Ishikawa (cell line): ENCODE data around the gene HAND1.
A peak's percentile ranks its signal among the peaks of the same experiment; 100 is the strongest.

Experiments used
- CEBPB ChIP-seq: IDR thresholded peaks from 2 replicates; pipeline ENCODE4 v1.6.1; 2012
- CREB1 ChIP-seq: IDR thresholded peaks from 2 replicates; pipeline ENCODE4 v1.6.1; 2012; ENCODE audit warnings: low read depth
- EGR1 ChIP-seq: IDR thresholded peaks from 2 replicates; pipeline ENCODE4 v1.6.1; 2012
- EP300 ChIP-seq: IDR thresholded peaks from 2 replicates; pipeline ENCODE4 v1.6.1; 2012; ENCODE audit warnings: borderline replicate concordance
- FOXM1 ChIP-seq: IDR thresholded peaks from 2 replicates; pipeline ENCODE4 v1.6.1; 2012; ENCODE audit warnings: low read depth, borderline replicate concordance
- NFIC ChIP-seq: IDR thresholded peaks from 2 replicates; pipeline ENCODE4 v1.6.1; 2012
- RAD21 ChIP-seq: IDR thresholded peaks from 2 replicates; pipeline ENCODE4 v1.6.1; 2012; ENCODE audit warnings: low read depth
- TAF1 ChIP-seq: IDR thresholded peaks from 2 replicates; pipeline ENCODE4 v1.6.1; 2012; ENCODE audit warnings: low read depth, mild to moderate bottlenecking
- TCF12 ChIP-seq: IDR thresholded peaks from 2 replicates; pipeline ENCODE4 v1.6.1; 2012; ENCODE audit warnings: low read depth
- TEAD4 ChIP-seq: IDR thresholded peaks from 2 replicates; pipeline ENCODE4 v1.6.1; 2012
- YY1 ChIP-seq: IDR thresholded peaks from 2 replicates; pipeline ENCODE4 v1.6.1; 2012; ENCODE audit warnings: low read depth
- ZBTB7A ChIP-seq: IDR thresholded peaks from 2 replicates; pipeline ENCODE4 v1.6.1; 2012; ENCODE audit warnings: low read depth
- TF ChIP-seq, protein P1 (sequence below): IDR thresholded peaks from 2 replicates; pipeline ENCODE4 v1.6.1; 2012; ENCODE audit warnings: low read depth, mild to moderate bottlenecking
- TF ChIP-seq, protein P2 (sequence below): IDR thresholded peaks from 2 replicates; pipeline ENCODE4 v1.6.1; 2012
- TF ChIP-seq, protein P3 (sequence below): IDR thresholded peaks from 2 replicates; pipeline ENCODE4 v1.6.1; 2012

HAND1 gene

DNA sequence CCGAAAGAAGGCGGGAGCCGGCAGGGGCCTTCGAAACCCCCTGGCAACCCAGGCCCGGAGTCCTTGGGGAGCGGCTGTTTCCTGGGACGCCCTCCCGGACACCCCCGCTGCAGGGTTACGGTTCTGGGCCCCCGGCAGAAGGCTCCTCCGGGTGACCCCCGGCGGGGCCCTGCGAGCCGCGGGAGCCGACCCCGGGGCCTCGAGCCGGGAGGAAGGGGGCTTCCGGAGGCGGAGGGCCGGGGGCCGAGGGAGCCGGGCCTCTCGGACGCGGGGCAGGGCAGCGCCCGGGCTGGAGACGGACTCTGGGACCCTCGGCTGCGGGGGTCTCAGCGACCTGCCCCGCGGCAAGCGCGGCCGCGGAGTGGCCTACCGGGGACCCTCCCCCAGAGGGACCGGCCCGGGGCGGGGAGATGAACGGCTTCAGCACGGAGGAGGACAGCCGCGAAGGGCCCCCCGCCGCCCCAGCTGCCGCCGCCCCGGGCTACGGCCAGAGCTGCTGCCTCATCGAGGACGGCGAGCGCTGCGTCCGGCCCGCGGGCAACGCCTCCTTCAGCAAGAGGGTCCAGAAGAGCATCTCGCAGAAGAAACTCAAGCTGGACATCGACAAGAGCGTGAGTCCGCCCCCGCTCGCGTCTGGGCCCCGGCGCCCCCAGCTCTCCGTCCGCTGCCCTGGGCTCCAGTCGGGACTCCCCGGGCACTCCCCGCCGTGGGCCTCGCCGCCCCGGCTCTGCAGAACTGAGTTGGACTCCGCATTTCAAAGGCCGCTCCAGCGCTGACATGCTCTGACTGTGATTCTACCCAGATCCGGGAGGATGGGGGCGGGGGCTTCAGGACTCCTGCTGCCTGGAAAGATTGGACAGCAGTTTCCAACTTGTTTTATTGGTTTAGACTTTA lies 31.6 kb downstream of the HAND1 start:
- TF ChIP-seq EP300 (no peak), RAD21 (no peak), TCF12 (no peak), CREB1 (no peak), EGR1 (no peak), ZBTB7A (peak; percentile 82; the same call in 1 of the 2 replicates), NFIC (no peak), YY1 (no peak), TEAD4 (no peak), CEBPB (no peak), TAF1 (no peak), FOXM1 (no peak)
- TF ChIP-seq, protein P1, sequence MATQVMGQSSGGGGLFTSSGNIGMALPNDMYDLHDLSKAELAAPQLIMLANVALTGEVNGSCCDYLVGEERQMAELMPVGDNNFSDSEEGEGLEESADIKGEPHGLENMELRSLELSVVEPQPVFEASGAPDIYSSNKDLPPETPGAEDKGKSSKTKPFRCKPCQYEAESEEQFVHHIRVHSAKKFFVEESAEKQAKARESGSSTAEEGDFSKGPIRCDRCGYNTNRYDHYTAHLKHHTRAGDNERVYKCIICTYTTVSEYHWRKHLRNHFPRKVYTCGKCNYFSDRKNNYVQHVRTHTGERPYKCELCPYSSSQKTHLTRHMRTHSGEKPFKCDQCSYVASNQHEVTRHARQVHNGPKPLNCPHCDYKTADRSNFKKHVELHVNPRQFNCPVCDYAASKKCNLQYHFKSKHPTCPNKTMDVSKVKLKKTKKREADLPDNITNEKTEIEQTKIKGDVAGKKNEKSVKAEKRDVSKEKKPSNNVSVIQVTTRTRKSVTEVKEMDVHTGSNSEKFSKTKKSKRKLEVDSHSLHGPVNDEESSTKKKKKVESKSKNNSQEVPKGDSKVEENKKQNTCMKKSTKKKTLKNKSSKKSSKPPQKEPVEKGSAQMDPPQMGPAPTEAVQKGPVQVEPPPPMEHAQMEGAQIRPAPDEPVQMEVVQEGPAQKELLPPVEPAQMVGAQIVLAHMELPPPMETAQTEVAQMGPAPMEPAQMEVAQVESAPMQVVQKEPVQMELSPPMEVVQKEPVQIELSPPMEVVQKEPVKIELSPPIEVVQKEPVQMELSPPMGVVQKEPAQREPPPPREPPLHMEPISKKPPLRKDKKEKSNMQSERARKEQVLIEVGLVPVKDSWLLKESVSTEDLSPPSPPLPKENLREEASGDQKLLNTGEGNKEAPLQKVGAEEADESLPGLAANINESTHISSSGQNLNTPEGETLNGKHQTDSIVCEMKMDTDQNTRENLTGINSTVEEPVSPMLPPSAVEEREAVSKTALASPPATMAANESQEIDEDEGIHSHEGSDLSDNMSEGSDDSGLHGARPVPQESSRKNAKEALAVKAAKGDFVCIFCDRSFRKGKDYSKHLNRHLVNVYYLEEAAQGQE, result no peak
- TF ChIP-seq, protein P2, sequence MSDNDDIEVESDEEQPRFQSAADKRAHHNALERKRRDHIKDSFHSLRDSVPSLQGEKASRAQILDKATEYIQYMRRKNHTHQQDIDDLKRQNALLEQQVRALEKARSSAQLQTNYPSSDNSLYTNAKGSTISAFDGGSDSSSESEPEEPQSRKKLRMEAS, result 0 out of 2 replicates have a peak, but pooled peaks have one; percentile 9
- TF ChIP-seq, protein P3, sequence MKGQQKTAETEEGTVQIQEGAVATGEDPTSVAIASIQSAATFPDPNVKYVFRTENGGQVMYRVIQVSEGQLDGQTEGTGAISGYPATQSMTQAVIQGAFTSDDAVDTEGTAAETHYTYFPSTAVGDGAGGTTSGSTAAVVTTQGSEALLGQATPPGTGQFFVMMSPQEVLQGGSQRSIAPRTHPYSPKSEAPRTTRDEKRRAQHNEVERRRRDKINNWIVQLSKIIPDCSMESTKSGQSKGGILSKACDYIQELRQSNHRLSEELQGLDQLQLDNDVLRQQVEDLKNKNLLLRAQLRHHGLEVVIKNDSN, result no peak

DNA sequence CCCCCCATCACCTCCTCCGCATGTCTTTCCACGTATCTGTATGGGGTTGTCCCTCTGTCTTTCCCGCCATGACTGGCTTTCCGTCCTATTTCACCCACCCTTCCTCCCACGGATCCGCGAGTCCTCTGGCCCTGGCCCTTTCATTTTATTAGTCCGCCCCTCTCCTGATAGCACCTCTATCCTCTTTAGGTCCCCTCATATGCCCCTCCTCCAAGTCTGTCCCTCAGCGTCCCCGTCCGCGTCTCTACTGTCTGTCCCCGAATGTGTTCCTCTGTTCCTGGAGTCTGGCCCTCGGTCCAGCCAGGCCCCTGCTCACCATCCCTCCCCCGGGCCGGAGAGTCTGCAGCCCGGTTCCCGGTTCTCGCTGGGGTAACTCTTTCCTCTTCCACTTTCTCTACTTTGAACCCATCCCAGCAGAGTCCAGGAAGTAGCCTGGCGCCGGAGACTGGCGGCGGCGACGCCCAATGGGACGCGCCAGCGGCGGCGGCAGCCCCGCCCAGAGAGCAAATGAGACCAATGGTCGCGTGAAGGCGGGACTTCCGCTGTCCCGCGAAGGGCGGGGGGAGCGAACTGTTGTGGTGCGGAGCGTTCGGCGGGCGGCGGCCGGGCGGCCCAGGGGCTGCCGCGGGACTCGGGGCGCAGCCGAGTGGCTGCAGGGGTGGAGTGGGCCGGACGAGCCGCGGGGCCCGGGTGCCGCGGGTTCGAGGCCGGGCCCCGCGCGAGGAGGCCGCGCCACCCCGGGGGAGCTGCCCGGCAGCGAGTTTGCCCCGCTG lies 32.4 kb downstream of the HAND1 start, which contains the start of gene SAP30L:
Gene SAP30L, plus strand, starts transcription at position 576 of the 773 bp plus-strand sequence. CDS start 608 bp downstream, outside the sequence.
- TF ChIP-seq TAF1, result peak; percentile 80
- TF ChIP-seq ZBTB7A, result no peak

DNA sequence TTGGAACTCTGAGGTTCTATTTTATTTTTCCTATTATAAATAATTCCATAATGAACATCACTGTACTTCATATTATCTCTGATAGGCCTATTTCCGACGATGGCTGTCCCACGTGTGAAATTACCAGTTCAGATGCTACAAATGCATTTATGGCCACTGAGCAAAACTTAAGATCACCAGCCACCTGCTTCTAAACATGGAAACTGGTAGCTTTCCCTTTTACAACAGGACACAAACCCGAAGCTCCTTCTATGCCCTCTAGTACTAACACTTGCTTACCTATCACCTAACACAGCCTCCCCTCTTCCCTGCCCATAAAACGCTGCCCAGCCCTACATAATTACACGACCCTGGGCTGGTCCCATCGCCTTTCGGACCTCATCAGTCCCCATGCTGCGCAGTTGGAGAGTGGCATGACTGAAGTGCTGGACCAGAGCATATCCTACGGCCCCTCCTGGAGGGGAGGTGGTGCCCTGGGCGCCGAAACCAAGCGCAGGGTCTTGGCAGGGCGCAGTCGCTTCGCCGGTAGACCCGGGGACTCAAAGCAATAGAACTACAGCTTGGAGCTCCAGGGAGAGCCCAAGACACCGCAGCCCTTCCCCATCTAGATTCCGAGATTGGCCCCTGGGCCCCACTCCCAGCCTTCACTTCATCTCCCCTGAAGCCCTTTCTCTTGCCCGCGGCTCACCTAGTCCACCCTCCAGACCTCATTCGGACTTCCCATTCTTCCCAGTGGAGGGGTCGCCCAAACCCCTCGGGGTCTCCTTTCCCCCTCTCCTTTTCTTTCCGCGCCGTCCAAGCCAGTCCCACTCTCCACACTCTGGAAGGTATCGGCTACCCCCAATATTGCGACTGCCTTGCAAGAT lies 33.2 kb downstream of the HAND1 start:
- TF ChIP-seq ZBTB7A (0 out of 2 replicates have a peak, but pooled peaks have one; percentile 44), RAD21 (no peak)

DNA sequence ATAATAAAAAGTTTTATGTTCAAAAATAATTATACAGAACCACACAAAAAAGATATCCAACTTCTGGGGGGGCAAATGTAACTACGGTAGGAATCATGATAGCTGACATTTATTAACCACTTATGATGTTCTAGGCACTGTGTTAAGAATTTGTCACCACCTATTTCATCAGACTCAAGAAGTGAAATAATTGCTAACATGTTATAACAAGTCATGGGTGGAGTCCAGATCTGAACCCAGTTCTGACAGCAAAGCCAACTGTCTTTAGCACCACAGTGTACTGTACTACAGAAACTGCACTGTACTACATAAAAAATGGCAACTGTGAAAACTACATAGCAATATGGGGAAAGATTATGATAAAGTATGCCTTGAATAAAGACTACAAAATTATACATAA lies 35.2 kb downstream of the HAND1 start:
- TF ChIP-seq YY1, result no peak
- TF ChIP-seq CREB1, result no peak
- TF ChIP-seq TCF12, result no peak
- no peak for TF ChIP-seq EP300
- no peak for TF ChIP-seq FOXM1
- TF ChIP-seq TEAD4, result no peak
- TF ChIP-seq TAF1, result no peak
- TF ChIP-seq, protein P1, result no peak
- no peak for TF ChIP-seq EGR1

DNA sequence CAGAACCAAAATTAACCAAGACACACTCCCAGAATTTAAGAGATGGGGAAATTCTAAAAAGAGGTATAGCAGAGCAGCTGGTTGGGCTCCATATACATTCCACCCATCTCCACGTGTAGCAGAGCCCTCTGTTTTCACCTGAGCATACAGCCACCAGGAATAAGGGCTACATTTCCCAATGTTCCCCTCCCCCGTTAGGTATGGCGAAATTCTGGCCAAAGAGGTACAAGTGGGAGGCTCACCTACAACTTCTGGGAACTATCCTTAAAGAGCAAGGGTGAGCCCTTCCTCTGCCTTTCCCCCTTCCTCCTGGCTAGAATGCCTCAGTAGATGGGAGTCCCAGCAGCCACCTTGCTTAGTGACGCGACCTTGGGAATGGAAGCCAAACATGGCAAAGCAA lies 37.5 kb downstream of the HAND1 start:
- TF ChIP-seq TEAD4, result no peak
- TF ChIP-seq, protein P2, result no peak
- TF ChIP-seq CEBPB, result 0 out of 2 replicates have a peak, but pooled peaks have one; percentile 17
- TF ChIP-seq TAF1, result no peak
- no peak for TF ChIP-seq EGR1
- TF ChIP-seq, protein P3, result no peak
